Stimulated activated CD8-positive, alpha-beta memory T cell treated with anti-CD3 and anti-CD28 coated beads, Interleukin-7, amount 100 ng/mL, for 1 hour (primary cell): Measurements from ENCODE around the gene RASGEF1C.

Experiments
- DNase-seq, 2 donors: peaks; one replicate each; pipeline ENCODE4 v3.0.0-alpha.2; 2020; ENCODE audit warnings: low read depth in 2 of 2

Gene RASGEF1C

GRCh38 chr5:180159756-180160155, 49.3 kb downstream of the RASGEF1C start:
- DNase-seq = no peak

- no peak for DNase-seq
Observed at GRCh38 chr5:180157866-180158265, 51.1 kb downstream of the RASGEF1C start.

GRCh38 chr5:180156141-180156540, 52.9 kb downstream of the RASGEF1C start:
- no peak for DNase-seq

GRCh38 chr5:180155365-180155926, 53.6 kb downstream of the RASGEF1C start:
- no peak for DNase-seq

GRCh38 chr5:180154821-180155364, 54.1 kb downstream of the RASGEF1C start:
- DNase-seq = no peak

GRCh38 chr5:180153991-180154390, 55.0 kb downstream of the RASGEF1C start:
- DNase-seq = no peak

GRCh38 chr5:180153099-180153498, 55.9 kb downstream of the RASGEF1C start:
- DNase-seq = no peak

- DNase-seq = no peak
Observed at GRCh38 chr5:180143656-180144364, 65.2 kb downstream of the RASGEF1C start.

GRCh38 chr5:180142824-180143610, 66.0 kb downstream of the RASGEF1C start:
- DNase-seq = no peak

GRCh38 chr5:180142021-180142765, 66.8 kb downstream of the RASGEF1C start:
- no peak for DNase-seq

GRCh38 chr5:180141068-180141660, 67.8 kb downstream of the RASGEF1C start:
- DNase-seq = no peak

- DNase-seq = no peak
Observed at GRCh38 chr5:180140571-180140970, 68.4 kb downstream of the RASGEF1C start.

GRCh38 chr5:180140079-180140554, 68.9 kb downstream of the RASGEF1C start:
- DNase-seq = no peak

GRCh38 chr5:180139731-180140055, 69.3 kb downstream of the RASGEF1C start:
- no peak for DNase-seq

- DNase-seq = no peak
Observed at GRCh38 chr5:180138976-180139730, 69.9 kb downstream of the RASGEF1C start.

- no peak for DNase-seq
Observed at GRCh38 chr5:180138214-180138975, 70.6 kb downstream of the RASGEF1C start.

- DNase-seq = no peak
Observed at GRCh38 chr5:180137401-180138213, 71.4 kb downstream of the RASGEF1C start.

- DNase-seq = no peak
Observed at GRCh38 chr5:180136630-180137381, 72.2 kb downstream of the RASGEF1C start.
